OCI-LY7 (cell line): Measurements from ENCODE around the gene VSIR. TPM values are rescaled to one million over a fixed set of nuclear protein-coding genes. Genes with fewer than 3 reads are reported as not detected.
A peak's percentile ranks its signal among the peaks of the same experiment; 100 is the strongest.

Experiments used
- BruUV-seq: library from RNA; stranded (reverse); fragments of 400-500 nt; replicated peaks from 2 replicates; lab custom pipeline; 2021; lab: Mats Ljungman, UMichigan
- CTCF ChIA-PET: fragments of 300-600 bp; sonication (Branson Sonifier 250); formaldehyde crosslinking; loops from one replicate; lab custom pipeline; 2022; ENCODE audit warnings: antibody characterized with exemption; ENCODE audit not compliant: unreplicated experiment; lab: Charles Lee
- POLR2A ChIA-PET: fragments of 300-600 bp; sonication (Branson Sonifier 250); formaldehyde crosslinking; loops from one replicate; lab custom pipeline; 2022; ENCODE audit warnings: antibody characterized with exemption; lab: Charles Lee
- DNase-seq: peaks from one replicate; pipeline ENCODE4 v3.0.0-alpha.2; 2015; ENCODE audit warnings: low spot score
- H2AFZ ChIP-seq: fragments of 200-600 bp; sonication (generic), shearing (Covaris generic); 2 replicates; pipeline ENCODE4 v1.6.1; 2014; ENCODE audit warnings: mild to moderate bottlenecking, antibody characterized with exemption, low read length, moderate library complexity
- H3K27ac ChIP-seq: fragments of 200-600 bp; sonication (generic); 2 replicates; pipeline ENCODE4 v1.5.1; 2014; ENCODE audit warnings: mixed run types, low read depth, mild to moderate bottlenecking, moderate library complexity, low read length, inconsistent platforms; ENCODE audit not compliant: poor library complexity, severe bottlenecking
- H3K36me3 ChIP-seq: fragments of 200-600 bp; sonication (generic); 2 replicates; pipeline ENCODE4 v1.6.1; 2014; ENCODE audit warnings: mild to moderate bottlenecking, antibody characterized with exemption, low read length, moderate library complexity, mixed read lengths; ENCODE audit not compliant: insufficient read depth
- H3K4me1 ChIP-seq: fragments of 200-600 bp; sonication (generic); 2 replicates; pipeline ENCODE4 v1.5.1; 2014; ENCODE audit warnings: mild to moderate bottlenecking, low read length; ENCODE audit not compliant: insufficient read depth, poor library complexity, severe bottlenecking
- H3K4me2 ChIP-seq: fragments of 200-600 bp; sonication (generic); 2 replicates; pipeline ENCODE4 v1.6.1; 2014; ENCODE audit warnings: mild to moderate bottlenecking, low read length
- H3K4me3 ChIP-seq: fragments of 200-600 bp; sonication (generic); 2 replicates; pipeline ENCODE4 v1.5.1; 2014; ENCODE audit warnings: mild to moderate bottlenecking, low read depth, low read length; ENCODE audit not compliant: poor library complexity, severe bottlenecking
- H3K79me2 ChIP-seq: fragments of 200-600 bp; sonication (generic); 2 replicates; pipeline ENCODE4 v1.6.1; 2016; ENCODE audit warnings: low read depth, mild to moderate bottlenecking, low read length, moderate library complexity, mixed read lengths; ENCODE audit not compliant: insufficient read depth
- H3K9me2 ChIP-seq: fragments of 200-600 bp; sonication (generic); 2 replicates; pipeline ENCODE4 v1.6.1; 2016; ENCODE audit warnings: mild to moderate bottlenecking, low read length, mixed read lengths; ENCODE audit not compliant: insufficient read depth
- H3K9me3 ChIP-seq: fragments of 200-600 bp; sonication (generic); 2 replicates; pipeline ENCODE4 v1.6.1; 2014; ENCODE audit warnings: mild to moderate bottlenecking, mixed run types, low read length, mixed read lengths
- H4K20me1 ChIP-seq: fragments of 200-600 bp; sonication (generic); 2 replicates; pipeline ENCODE4 v1.6.1; 2014; ENCODE audit warnings: mild to moderate bottlenecking, antibody characterized with exemption, low read length, moderate library complexity, mixed read lengths; ENCODE audit not compliant: insufficient read depth
- CTCF ChIP-seq: fragments of 200-600 bp; sonication (generic); conservative IDR thresholded peaks from 2 replicates; pipeline ENCODE4 v1.5.1; 2014; ENCODE audit warnings: mild to moderate bottlenecking, antibody characterized with exemption, low read length, moderate library complexity, mixed read lengths
- EZH2phosphoT487 ChIP-seq: fragments of 200-600 bp; sonication (generic); IDR thresholded peaks from 2 replicates; pipeline ENCODE4 v1.6.1; 2018; ENCODE audit warnings: low read depth, borderline replicate concordance, mild to moderate bottlenecking, mixed run types, antibody characterized with exemption, low read length, moderate library complexity, mixed read lengths
- intact Hi-C: fragments of 100-400 bp; cut with micrococcal nuclease; formaldehyde crosslinking; loops from one replicate; pipeline ENCODE4 v1.10.0; 2022; ENCODE audit not compliant: unreplicated experiment
- total RNA-seq, 2 experiments: library from RNA; depleted of rRNA in 1 of 2; stranded (reverse); fragments of >200 nt in 1 of 2; shearing (Covaris generic) in 1 of 2; gene quantifications; 2 replicates each; pipeline ENCODE4 v1.2.3, GENCODE V29; 2014 to 2022

The VSIR gene
- total RNA-seq, 2 experiments from 2014 or later = 2.2 to 9.0 TPM

- Histone ChIP-seq H3K36me3 (no peaks in the 10 kb centered on the region), H3K79me2 (no peaks in the 10 kb centered on the region), H3K4me2 (0 out of 2 replicates have a peak overlapping the region, but pooled peaks have one; percentile 50), H3K9me2 (no peaks in the 10 kb centered on the region), H2AFZ (no peak overlapping the region), H3K9me3 (no peaks in the 10 kb centered on the region), H3K4me3 (no peak overlapping the region), H3K4me1 (peaks cover 66% of the 10 kb centered on the region), H4K20me1 (no peaks in the 10 kb centered on the region), H3K27ac (no peak overlapping the region)
- CTCF ChIA-PET = interaction anchor here (0.6 kb wide), 1 partner anchor 52 kb away, joined by 3 read pairs; no protein-coding TSS in a partner anchor
- DNase-seq = no peak
- POLR2A ChIA-PET = no interaction called here
- TF ChIP-seq EZH2phosphoT487 (no peak), CTCF (no peak)
- BruUV-seq = no TSS peak
- intact Hi-C loops = no loop called here
These were observed 18.8 kb downstream of the VSIR start for GRCh38 chr10:71754562-71754961.

GRCh38 chr10:71753960-71754505 is 19.3 kb downstream of the VSIR start:
- no peak for DNase-seq
- POLR2A ChIA-PET = no interaction called here
- H3K9me3 ChIP-seq = no peaks in the 10 kb centered on the region
- no peak overlapping the region for H3K27ac ChIP-seq
- CTCF ChIA-PET = no interaction called here
- H3K79me2 ChIP-seq = no peaks in the 10 kb centered on the region
- no peak overlapping the region for H3K4me3 ChIP-seq
- no peak overlapping the region for H2AFZ ChIP-seq
- peak overlapping the region; percentile 50 for H3K4me2 ChIP-seq
- no peaks in the 10 kb centered on the region for H3K36me3 ChIP-seq
- intact Hi-C loops = no loop called here
- H3K9me2 ChIP-seq = no peaks in the 10 kb centered on the region
- TF ChIP-seq CTCF = no peak
- no peak for TF ChIP-seq EZH2phosphoT487
- H3K4me1 ChIP-seq = peaks cover 71% of the 10 kb centered on the region
- BruUV-seq = no TSS peak
- no peaks in the 10 kb centered on the region for H4K20me1 ChIP-seq
